Lung (tissue), 12 donors: Measurements from ENCODE around the gene TMEM259. TPM values are rescaled to one million over a fixed set of nuclear protein-coding genes. Genes with fewer than 3 reads are reported as not detected.

Experiments used
- ATAC-seq: fragments of 200-7000 bp; cut with Tn5 transposase; one replicate; pipeline ENCODE4 v1.9.1; 2020; ENCODE audit warnings: moderate number of reproducible peaks; ENCODE audit not compliant: insufficient read depth, low FRiP score
- DNase-seq, 3 donors: peaks; one replicate each; pipeline ENCODE4 v3.0.0-alpha.2; 2013 to 2017
- H3K27ac ChIP-seq, 2 donors: one replicate each; pipeline ENCODE4 v1.5.1; 2013; ENCODE audit warnings: mild to moderate bottlenecking in 2 of 2, moderate library complexity in 2 of 2, control low read depth in 1 of 2, inconsistent platforms in 1 of 2, low read depth in 1 of 2, low read length in 1 of 2
- H3K27me3 ChIP-seq, 3 donors: one replicate each; pipeline ENCODE4 v1.5.1; 2013; ENCODE audit warnings: low read length in 2 of 3; ENCODE audit not compliant: control insufficient read depth in 3 of 3, insufficient read depth in 3 of 3
- H3K36me3 ChIP-seq, 4 donors: one replicate each; pipeline ENCODE4 v1.5.1; 2013; ENCODE audit warnings: low read length in 4 of 4, mild to moderate bottlenecking in 1 of 4, moderate library complexity in 1 of 4; ENCODE audit not compliant: control insufficient read depth in 4 of 4, insufficient read depth in 4 of 4
- H3K4me1 ChIP-seq, 5 donors: one replicate each; pipeline ENCODE4 v1.5.1; 2013; ENCODE audit warnings: low read length in 5 of 5, mild to moderate bottlenecking in 2 of 5, moderate library complexity in 1 of 5; ENCODE audit not compliant: control insufficient read depth in 5 of 5, insufficient read depth in 5 of 5
- H3K4me3 ChIP-seq: one replicate; pipeline ENCODE4 v1.5.1; 2013; ENCODE audit warnings: mild to moderate bottlenecking, control low read depth, moderate library complexity
- H3K9ac ChIP-seq, 2 donors: one replicate each; pipeline ENCODE4 v1.5.1; 2013; ENCODE audit warnings: low read length in 2 of 2, control low read depth in 1 of 2; ENCODE audit not compliant: insufficient read depth in 1 of 2
- H3K9me3 ChIP-seq, 4 donors: one replicate each; pipeline ENCODE4 v1.5.1; 2013; ENCODE audit warnings: low read length in 3 of 4, mild to moderate bottlenecking in 1 of 4, moderate library complexity in 1 of 4; ENCODE audit not compliant: control insufficient read depth in 4 of 4, insufficient read depth in 3 of 4
- CTCF ChIP-seq: IDR thresholded peaks from 2 replicates; pipeline ENCODE4 v1.5.1; 2012; ENCODE audit warnings: mild to moderate bottlenecking; ENCODE audit errors: control extremely low read depth, extremely low read depth
- WGBS, 2 donors: extraction: QIAGEN DNeasy Blood & Tissue Kit; methylation state at CpG; one replicate each; pipeline ENCODE4 v1.1.7; 2013; 5-methylcytosine and 5-hydroxymethylcytosine counted together
- polyA plus RNA-seq, 2 donors: library from polyadenylated mRNA; stranded (reverse); fragments of 200-250 nt; gene quantifications; one replicate each; pipeline ENCODE4 v1.2.1, GENCODE V29; 2013
- total RNA-seq, 2 donors: library from RNA; depleted of rRNA in 1 of 2; stranded (reverse); fragments of >200 nt in 1 of 2; gene quantifications; one replicate each; pipeline ENCODE4 v1.2.1, GENCODE V29; 2014 to 2021
- donor health status: control.
- donor health status: control.
- donor health status: Bipolar disorder and iron deficiency.
- donor health status: healthy.
- donor health status: DM: yes; HTN: yes; CAD: no.

The TMEM259 gene
- total and polyA plus RNA-seq, 4 donors, result 61.1 to 262 (median 195) TPM

GRCh38 chr19:979318-979741, 41.6 kb downstream of the TMEM259 start:
- Histone ChIP-seq H3K9ac (no peak overlapping the region), H3K4me1 (peaks cover 0 to 21% (median 9%) of the 10 kb centered on the region in 5 donors), H3K36me3 (no peaks in the 10 kb centered on the region), H3K4me3 (no peak overlapping the region), H3K27ac (no peak overlapping the region), H3K27me3 (no peaks in the 10 kb centered on the region), H3K9me3 (no peaks in the 10 kb centered on the region)
- ATAC-seq (no peak), DNase-seq (peak in 2 of 3 donors; percentile 43 to 50)
- TF ChIP-seq CTCF, result no peak
- WGBS, 2 donors, result 63 to 84% methylated on average over 19 of the region's 19 CpGs

- 86 to 91% methylated on average over 24 of the region's 24 CpGs for WGBS, 2 donors
- ATAC-seq, result no peak
- H3K27me3 ChIP-seq, result no peaks in the 10 kb centered on the region
- no peak for TF ChIP-seq CTCF
- peaks cover 0 to 14% (median 5%) of the 10 kb centered on the region in 5 donors for H3K4me1 ChIP-seq
- H3K4me3 ChIP-seq, result no peak overlapping the region
- no peaks in the 10 kb centered on the region for H3K9me3 ChIP-seq
- H3K36me3 ChIP-seq, result peaks cover 0 to 2% (median 0%) of the 10 kb centered on the region in 4 donors
- no peak for DNase-seq
- H3K27ac ChIP-seq, result no peak overlapping the region
- no peak overlapping the region for H3K9ac ChIP-seq
Observed at GRCh38 chr19:977058-977464, 43.9 kb downstream of the TMEM259 start.

- Histone ChIP-seq H3K36me3 (peaks cover 0 to 7% (median 3%) of the 10 kb centered on the region in 4 donors), H3K27ac (no peak overlapping the region), H3K4me3 (no peak overlapping the region), H3K9me3 (peaks cover 0 to 2% (median 0%) of the 10 kb centered on the region in 4 donors), H3K9ac (no peak overlapping the region), H3K4me1 (peaks cover 0 to 14% (median 5%) of the 10 kb centered on the region in 5 donors), H3K27me3 (no peaks in the 10 kb centered on the region)
- no peak for ATAC-seq
- DNase-seq, result no peak
- 83 to 85% methylated on average over 10 of the region's 10 CpGs for WGBS, 2 donors
- TF ChIP-seq CTCF, result no peak
Observed at GRCh38 chr19:976476-976875, 44.4 kb downstream of the TMEM259 start.
